H1 (cell line): ENCODE data around the gene C2CD4D. TPM values are rescaled to one million over a fixed set of nuclear protein-coding genes. Genes with fewer than 3 reads are reported as not detected.

Source experiments
- ATF3 ChIP-seq: IDR thresholded peaks from 2 replicates; pipeline ENCODE4 v1.6.1; 2011; ENCODE audit warnings: low read depth, mild to moderate bottlenecking, low read length; ENCODE audit not compliant: insufficient read depth
- E2F6 ChIP-seq: IDR thresholded peaks from 2 replicates; pipeline ENCODE4 v1.6.1; 2012; ENCODE audit warnings: inconsistent platforms
- EZH2 ChIP-seq: fragments of 200-600 bp; sonication (generic); IDR thresholded peaks from 2 replicates; pipeline ENCODE4 v1.7.1; 2012; ENCODE audit warnings: low read depth, mild to moderate bottlenecking, moderate library complexity, low read length, inconsistent platforms; ENCODE audit not compliant: severe bottlenecking
- GTF2F1 ChIP-seq: IDR thresholded peaks from 2 replicates; pipeline ENCODE4 v1.6.1; 2012; ENCODE audit warnings: low read depth, low read length, improper control_type of control experiment, borderline replicate concordance
- MAFK ChIP-seq: IDR thresholded peaks from 2 replicates; pipeline ENCODE4 v1.6.1; 2012; ENCODE audit warnings: low read depth, mild to moderate bottlenecking, improper control_type of control experiment, low read length
- SP2 ChIP-seq: IDR thresholded peaks from 2 replicates; pipeline ENCODE4 v1.6.1; 2012; ENCODE audit warnings: mild to moderate bottlenecking, low read length, inconsistent platforms
- SRF ChIP-seq: IDR thresholded peaks from 2 replicates; pipeline ENCODE4 v1.6.1; 2011; ENCODE audit warnings: mild to moderate bottlenecking, low read depth, low read length, moderate library complexity
- TAF1 ChIP-seq: IDR thresholded peaks from 2 replicates; pipeline ENCODE4 v1.6.1; 2011; ENCODE audit warnings: mild to moderate bottlenecking, low read depth, low read length
- TBP ChIP-seq: IDR thresholded peaks from 2 replicates; pipeline ENCODE4 v1.6.1; 2011; ENCODE audit warnings: low read depth, low read length, improper control_type of control experiment
- USF2 ChIP-seq: IDR thresholded peaks from 2 replicates; pipeline ENCODE4 v1.6.1; 2011; ENCODE audit warnings: low read length, improper control_type of control experiment
- polyA plus RNA-seq, 7 experiments: library from polyadenylated mRNA; depleted of rRNA in 3 of 7; stranded (reverse) in 5 of 7; unstranded in 2 of 7; fragments of >200 nt in 5 of 7; fragments of 200-250 nt in 2 of 7; gene quantifications; 1 replicate in 5 of 7; 2 replicates in 1 of 7; 4 replicates in 1 of 7; pipeline versions ENCODE4 v1.2.1 to v1.2.3, GENCODE V29; 2011 to 2013; ENCODE audit warnings: missing spikeins in 2 of 7, mixed read lengths in 2 of 7
- total RNA-seq: library from RNA; stranded (reverse); fragmentation: NEBNext Ultra II Directional; extraction: Animal tissue kit (Norgen Biotek cat#: 25700); gene quantifications from 2 replicates; pipeline ENCODE4 v1.2.1, GENCODE V29; 2021

C2CD4D gene
- total and polyA plus RNA-seq, 2 of the 8 experiments (the other 6 are each of a cell fraction or from before 2014, with no cell fraction given) = 0.41 to 0.71 TPM

GRCh38 chr1:151849126-151849525 lies 9.5 kb upstream of the C2CD4D start (continued):
- TF ChIP-seq ATF3 = no peak
- no peak for TF ChIP-seq TBP
- no peak for TF ChIP-seq TAF1
- TF ChIP-seq USF2 = no peak
- no peak for TF ChIP-seq SP2
- TF ChIP-seq SRF = no peak
- TF ChIP-seq EZH2 = no peak
- no peak for TF ChIP-seq E2F6
- TF ChIP-seq GTF2F1 = no peak
- TF ChIP-seq MAFK = no peak
